SU-DHL-6 (cell line): ENCODE data around the gene TENT4A.

Source experiments
- H2AFZ ChIP-seq: fragments of 200-600 bp; sonication (generic); 2 replicates; pipeline ENCODE4 v1.6.1; 2014; ENCODE audit warnings: low read depth, mild to moderate bottlenecking, moderate library complexity, mixed read lengths, antibody characterized with exemption, low read length; ENCODE audit not compliant: severe bottlenecking
- H3F3A ChIP-seq: fragments of 200-600 bp; shearing (Covaris generic); 2 replicates; pipeline ENCODE4 v1.6.0; 2016; ENCODE audit warnings: antibody characterized with exemption, mild to moderate bottlenecking; ENCODE audit not compliant: insufficient read depth
- H3K27ac ChIP-seq: fragments of 200-600 bp; sonication (generic); 2 replicates; pipeline ENCODE4 v1.5.1; 2016; ENCODE audit warnings: low read depth, mild to moderate bottlenecking, low read length, moderate library complexity, mixed read lengths
- H3K27me3 ChIP-seq: fragments of 200-600 bp; sonication (generic), shearing (Covaris generic); 2 replicates; pipeline ENCODE4 v1.6.0; 2014; ENCODE audit warnings: mild to moderate bottlenecking, low read length
- H3K36me3 ChIP-seq: fragments of 200-600 bp; sonication (generic); 2 replicates; pipeline ENCODE4 v1.6.1; 2014; ENCODE audit warnings: mild to moderate bottlenecking, low read length, mixed read lengths
- H3K4me2 ChIP-seq: fragments of 300-600, 200-600 bp; shearing (Covaris generic), sonication (generic); 2 replicates; pipeline ENCODE4 v1.6.0; 2014; ENCODE audit warnings: low read length, low read depth, mild to moderate bottlenecking; ENCODE audit not compliant: poor library complexity, severe bottlenecking
- H3K4me3 ChIP-seq: fragments of 200-600 bp; sonication (generic); 2 replicates; pipeline ENCODE4 v1.5.1; 2014; ENCODE audit warnings: antibody characterized with exemption, low read length, mild to moderate bottlenecking, mixed read lengths; ENCODE audit not compliant: insufficient read depth, poor library complexity, severe bottlenecking
- H3K79me2 ChIP-seq: fragments of 200-600 bp; sonication (generic); 2 replicates; pipeline ENCODE4 v1.6.1; 2014; ENCODE audit warnings: mild to moderate bottlenecking, low read length, moderate library complexity; ENCODE audit not compliant: insufficient read depth
- H3K9ac ChIP-seq: fragments of 200-600 bp; sonication (generic); 2 replicates; pipeline ENCODE4 v1.7.0; 2014; ENCODE audit warnings: mild to moderate bottlenecking, low read length
- H3K9me2 ChIP-seq: fragments of 200-600 bp; sonication (generic); replicated peaks from 2 replicates; pipeline ENCODE4 v1.6.1; 2014; ENCODE audit warnings: low read length; ENCODE audit not compliant: insufficient read depth
- H3K9me3 ChIP-seq: fragments of 200-600 bp; sonication (generic); 2 replicates; pipeline ENCODE4 v1.6.1; 2014; ENCODE audit warnings: low read length, mixed read lengths; ENCODE audit not compliant: insufficient read depth
- H4K20me1 ChIP-seq: fragments of 200-600 bp; sonication (generic); 2 replicates; pipeline ENCODE4 v1.6.1; 2014; ENCODE audit warnings: low read depth, mild to moderate bottlenecking, antibody characterized with exemption, low read length, moderate library complexity, mixed read lengths
- CTCF ChIP-seq: fragments of 200-600 bp; sonication (generic); IDR thresholded peaks from one replicate; pipeline ENCODE4 v1.5.1; 2017; ENCODE audit warnings: antibody characterized with exemption, mild to moderate bottlenecking, low read length, moderate library complexity; ENCODE audit not compliant: insufficient read depth, poor library complexity, severe bottlenecking
- EZH2phosphoT487 ChIP-seq: fragments of 200-600 bp; sonication (generic), shearing (Covaris generic); conservative IDR thresholded peaks from 2 replicates; pipeline ENCODE4 v1.6.1; 2018; ENCODE audit warnings: mild to moderate bottlenecking, antibody characterized with exemption, low read length, moderate library complexity, mixed read lengths

TENT4A gene

DNA sequence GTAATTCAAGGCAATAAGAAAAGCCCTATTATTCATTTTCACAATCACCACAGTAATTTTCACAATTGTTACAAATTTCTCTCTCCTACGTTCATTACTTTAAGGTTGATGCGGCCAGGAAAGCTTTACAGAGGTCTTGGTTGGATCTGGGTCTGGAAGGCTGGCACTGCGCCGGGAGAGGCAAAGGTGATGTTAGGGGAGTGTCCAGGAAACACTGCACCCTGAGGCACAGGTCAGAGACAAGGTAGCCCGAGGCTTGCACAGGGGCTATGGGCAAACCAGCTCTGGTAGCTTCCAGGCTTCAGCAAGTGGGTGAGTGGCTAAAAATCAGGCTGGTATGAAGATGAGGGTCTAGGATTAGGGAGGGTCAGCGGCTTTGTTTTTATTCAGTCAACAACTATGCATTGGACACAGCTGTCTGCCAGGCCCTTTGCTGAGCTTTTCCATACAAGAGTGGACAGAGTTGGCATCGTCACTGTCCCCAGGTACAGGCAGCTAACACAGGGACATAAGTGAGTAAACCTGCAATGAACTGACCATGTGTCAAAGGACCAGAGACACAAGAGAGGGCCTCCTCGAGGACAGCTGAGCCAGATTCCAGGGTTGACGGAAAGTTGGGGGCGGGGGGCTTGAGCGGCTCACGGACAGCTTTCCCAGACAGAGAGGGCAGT is 12.4 kb upstream of the TENT4A start:
- Histone ChIP-seq H3K79me2 (no peaks in the 10 kb centered on the region), H2AFZ (no peak overlapping the region), H3K4me2 (no peak overlapping the region), H3K27ac (no peak overlapping the region), H3K4me3 (no peak overlapping the region), H3K36me3 (no peaks in the 10 kb centered on the region), H3K9me2 (no peaks in the 10 kb centered on the region), H3F3A (no peaks in the 10 kb centered on the region), H3K9me3 (no peaks in the 10 kb centered on the region), H4K20me1 (no peaks in the 10 kb centered on the region), H3K9ac (no peak overlapping the region), H3K27me3 (no peaks in the 10 kb centered on the region)
- TF ChIP-seq EZH2phosphoT487 (no peak), CTCF (no peak)

DNA sequence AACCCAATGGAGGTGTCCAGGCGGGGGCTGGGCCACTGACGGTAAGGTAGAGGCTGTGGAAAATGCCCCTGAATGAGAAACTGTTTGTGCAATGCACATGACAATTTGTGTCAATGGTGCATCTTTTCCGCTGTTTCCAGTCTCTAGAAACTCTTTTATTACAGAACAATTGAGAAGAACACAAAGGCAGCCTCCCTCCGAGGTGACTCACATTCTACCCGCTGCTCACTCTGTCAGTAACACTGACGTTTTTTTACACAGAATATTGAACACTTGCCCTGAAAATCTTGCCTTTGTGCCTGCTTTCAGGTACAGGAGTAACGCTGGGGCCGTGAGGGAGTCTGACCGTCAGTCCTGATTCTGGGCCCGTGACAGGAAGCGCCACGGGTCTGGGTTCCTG is 11.7 kb upstream of the TENT4A start:
- Histone ChIP-seq H3K9me2 (no peaks in the 10 kb centered on the region), H3K27me3 (no peaks in the 10 kb centered on the region), H3K4me2 (no peak overlapping the region), H3K9me3 (no peaks in the 10 kb centered on the region), H3K4me3 (no peak overlapping the region), H3K79me2 (no peaks in the 10 kb centered on the region), H2AFZ (no peak overlapping the region), H4K20me1 (no peaks in the 10 kb centered on the region), H3K27ac (no peak overlapping the region), H3K9ac (no peak overlapping the region), H3F3A (no peaks in the 10 kb centered on the region), H3K36me3 (no peaks in the 10 kb centered on the region)
- TF ChIP-seq EZH2phosphoT487 (no peak), CTCF (no peak)

DNA sequence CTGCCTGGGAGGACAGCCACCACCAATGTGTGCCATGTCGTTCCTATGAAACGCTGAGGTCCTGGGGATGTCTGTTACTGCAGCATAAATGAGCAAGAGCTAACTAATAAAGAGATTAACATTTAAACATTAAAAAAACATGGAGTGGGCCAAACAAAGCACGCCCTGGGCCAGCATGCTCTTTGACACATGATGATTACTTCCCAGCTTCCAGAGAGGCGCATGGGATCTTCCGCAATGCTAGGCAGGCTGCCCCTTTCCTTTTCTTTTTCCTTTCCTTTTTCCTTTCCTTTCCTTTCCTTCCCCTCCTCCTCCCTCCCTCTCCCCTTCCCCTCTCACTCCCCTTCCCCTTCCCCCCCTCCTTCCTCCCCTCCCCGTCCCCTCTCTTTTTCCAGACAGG is 10.6 kb upstream of the TENT4A start:
- Histone ChIP-seq H3K79me2 (no peaks in the 10 kb centered on the region), H2AFZ (no peak overlapping the region), H3K9me3 (no peaks in the 10 kb centered on the region), H3K27me3 (no peaks in the 10 kb centered on the region), H3K4me3 (no peak overlapping the region), H3K36me3 (no peaks in the 10 kb centered on the region), H3K9me2 (no peaks in the 10 kb centered on the region), H3K4me2 (no peak overlapping the region), H3K9ac (no peak overlapping the region), H3F3A (no peaks in the 10 kb centered on the region), H3K27ac (no peak overlapping the region), H4K20me1 (no peaks in the 10 kb centered on the region)
- TF ChIP-seq EZH2phosphoT487 = no peak
- TF ChIP-seq CTCF = no peak
